SH-SY5Y (cell line): Measurements from ENCODE around the gene ROPN1.

Experiments
- GATA2 ChIP-seq: IDR thresholded peaks from 2 replicates; pipeline ENCODE4 v1.6.1; 2011; ENCODE audit warnings: mild to moderate bottlenecking, low read depth, low read length
- GATA3 ChIP-seq: IDR thresholded peaks from 2 replicates; pipeline ENCODE4 v1.6.1; 2011; ENCODE audit warnings: low read depth, mild to moderate bottlenecking, low read length, moderate library complexity

DNA sequence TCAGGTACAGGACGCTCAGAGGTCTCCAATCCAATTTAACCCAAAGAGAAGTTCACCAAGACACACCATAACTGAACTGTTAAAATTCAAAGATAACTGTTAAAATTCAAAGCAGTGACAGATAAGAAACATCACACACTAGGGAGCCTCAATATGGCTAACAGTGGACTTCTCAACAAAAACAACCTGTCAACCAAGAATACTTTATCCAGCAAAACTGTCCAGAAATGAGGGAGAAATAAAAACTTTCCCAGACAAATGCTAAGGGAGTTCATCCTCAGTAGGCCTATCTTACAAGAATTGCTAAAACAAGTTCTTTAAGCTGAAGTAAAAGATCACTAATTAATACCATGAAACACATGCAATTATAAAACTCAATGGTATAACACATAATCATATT is 71.5 kb downstream of the ROPN1 start:
- TF ChIP-seq GATA3 (no peak), GATA2 (no peak)
